ENCODE measurements around the gene KCNMB2. TPM values are rescaled to one million over a fixed set of nuclear protein-coding genes. Genes with fewer than 3 reads are reported as not detected.

The KCNMB2 gene
- polyA plus RNA-seq, 3 donors: not detected

DNA sequence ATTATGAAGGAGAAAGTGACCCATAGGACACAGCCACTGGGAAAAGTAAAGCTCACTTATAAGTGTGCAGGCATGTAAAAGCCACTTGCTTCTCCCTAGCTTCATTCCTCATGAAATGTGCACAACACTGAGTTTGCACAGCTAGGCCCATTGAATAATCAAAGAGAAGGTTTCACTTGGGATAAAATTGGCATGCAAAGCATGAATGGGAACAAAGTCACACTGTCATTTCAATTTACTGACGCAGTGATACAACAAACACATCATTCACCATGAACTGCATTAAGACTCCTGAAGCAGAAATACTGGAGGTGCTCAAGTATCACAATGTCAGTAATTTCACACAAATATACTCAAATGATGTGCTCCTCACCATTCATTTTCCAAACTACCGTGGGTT is 61.1 kb downstream of the KCNMB2 start:
- Histone ChIP-seq H3K79me2 (ENCODE audit: insufficient read depth, low read length) (no peaks in the 10 kb centered on the region), H3K27me3 (ENCODE audit: control insufficient read depth in 2 of 2, insufficient read depth in 2 of 2, low read length in 2 of 2) (no peaks in the 10 kb centered on the region), H3K9ac (ENCODE audit: insufficient read depth, low read length, poor library complexity, severe bottlenecking) (no peak overlapping the region), H2AFZ (ENCODE audit: insufficient read depth, low read depth, low read length, poor library complexity, severe bottlenecking) (no peak overlapping the region), H3K36me3 (replicated peaks in 1 of 2; ENCODE audit: control insufficient read depth in 1 of 2, insufficient read depth in 2 of 2, low read length in 2 of 2) (no peaks in the 10 kb centered on the region), H4K20me1 (ENCODE audit: insufficient read depth, low read length) (no peaks in the 10 kb centered on the region), H3K27ac (ENCODE audit: low read depth in 1 of 2, low read length in 2 of 2) (no peak overlapping the region), H3K4me2 (replicated peaks; ENCODE audit: extremely low read depth, low read length, poor library complexity, severe bottlenecking) (no peak overlapping the region), H3K4me3 (replicated peaks in 1 of 3; ENCODE audit: low read depth in 2 of 3, low read length in 3 of 3) (no peak overlapping the region), H3K9me3 (replicated peaks in 1 of 2; ENCODE audit: control insufficient read depth in 1 of 2, insufficient read depth in 1 of 2, low read length in 2 of 2) (peaks cover 3 to 4% of the 10 kb centered on the region in 2 donors), H3K4me1 (ENCODE audit: control insufficient read depth in 1 of 2, insufficient read depth in 2 of 2, low read length in 2 of 2) (no peaks in the 10 kb centered on the region)
- Mint-ChIP-seq H3K36me3 (no peaks in the 10 kb centered on the region), H3K27ac (no peak overlapping the region), H3K4me3 (no peak overlapping the region), H3K9me3 (peaks cover 0 to 7% (median 5%) of the 10 kb centered on the region in 7 donors), H3K4me1 (no peaks in the 10 kb centered on the region), H3K27me3 (ENCODE audit: low read depth in 3 of 3) (peaks cover 0 to 2% (median 0%) of the 10 kb centered on the region in 3 donors)
- DNase-seq: no peak
- TF ChIP-seq, protein P1, sequence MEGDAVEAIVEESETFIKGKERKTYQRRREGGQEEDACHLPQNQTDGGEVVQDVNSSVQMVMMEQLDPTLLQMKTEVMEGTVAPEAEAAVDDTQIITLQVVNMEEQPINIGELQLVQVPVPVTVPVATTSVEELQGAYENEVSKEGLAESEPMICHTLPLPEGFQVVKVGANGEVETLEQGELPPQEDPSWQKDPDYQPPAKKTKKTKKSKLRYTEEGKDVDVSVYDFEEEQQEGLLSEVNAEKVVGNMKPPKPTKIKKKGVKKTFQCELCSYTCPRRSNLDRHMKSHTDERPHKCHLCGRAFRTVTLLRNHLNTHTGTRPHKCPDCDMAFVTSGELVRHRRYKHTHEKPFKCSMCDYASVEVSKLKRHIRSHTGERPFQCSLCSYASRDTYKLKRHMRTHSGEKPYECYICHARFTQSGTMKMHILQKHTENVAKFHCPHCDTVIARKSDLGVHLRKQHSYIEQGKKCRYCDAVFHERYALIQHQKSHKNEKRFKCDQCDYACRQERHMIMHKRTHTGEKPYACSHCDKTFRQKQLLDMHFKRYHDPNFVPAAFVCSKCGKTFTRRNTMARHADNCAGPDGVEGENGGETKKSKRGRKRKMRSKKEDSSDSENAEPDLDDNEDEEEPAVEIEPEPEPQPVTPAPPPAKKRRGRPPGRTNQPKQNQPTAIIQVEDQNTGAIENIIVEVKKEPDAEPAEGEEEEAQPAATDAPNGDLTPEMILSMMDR (IDR thresholded peaks at IDR 0.05): no peak
- intact Hi-C loops (cut with micrococcal nuclease): no loop called here
- no CpG with 5 or more reads among the region's 2 CpGs for WGBS (ENCODE audit: insufficient coverage)

DNA sequence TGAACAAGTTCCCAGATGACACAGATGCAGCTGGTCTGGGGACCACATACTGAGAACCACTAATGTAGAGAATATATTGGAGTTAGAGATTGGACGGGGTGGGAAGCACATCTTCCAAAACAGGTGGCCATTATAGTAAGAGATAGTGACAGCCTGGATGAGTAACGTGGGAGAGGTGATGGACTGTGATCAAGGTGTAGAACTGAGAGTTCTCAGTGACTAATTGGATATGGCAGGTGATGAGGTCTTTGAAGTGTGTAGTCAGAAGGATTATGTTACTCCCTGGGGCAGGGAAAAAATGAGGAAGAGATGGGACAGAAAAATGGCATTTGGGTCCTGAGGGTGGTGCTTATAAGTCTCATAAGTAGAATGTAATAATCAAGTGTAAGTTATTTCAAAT is 66.6 kb downstream of the KCNMB2 start:
- intact Hi-C loops (cut with micrococcal nuclease): no loop called here
- Histone ChIP-seq H3K27me3 (ENCODE audit: control insufficient read depth in 2 of 2, insufficient read depth in 2 of 2, low read length in 2 of 2) (no peaks in the 10 kb centered on the region), H4K20me1 (ENCODE audit: insufficient read depth, low read length) (no peaks in the 10 kb centered on the region), H3K36me3 (replicated peaks in 1 of 2; ENCODE audit: control insufficient read depth in 1 of 2, insufficient read depth in 2 of 2, low read length in 2 of 2) (no peaks in the 10 kb centered on the region), H3K4me2 (replicated peaks; ENCODE audit: extremely low read depth, low read length, poor library complexity, severe bottlenecking) (no peak overlapping the region), H3K79me2 (ENCODE audit: insufficient read depth, low read length) (no peaks in the 10 kb centered on the region), H3K9ac (ENCODE audit: insufficient read depth, low read length, poor library complexity, severe bottlenecking) (no peak overlapping the region), H2AFZ (ENCODE audit: insufficient read depth, low read depth, low read length, poor library complexity, severe bottlenecking) (no peak overlapping the region), H3K27ac (ENCODE audit: low read depth in 1 of 2, low read length in 2 of 2) (no peak overlapping the region), H3K4me1 (ENCODE audit: control insufficient read depth in 1 of 2, insufficient read depth in 2 of 2, low read length in 2 of 2) (no peaks in the 10 kb centered on the region), H3K4me3 (replicated peaks in 1 of 3; ENCODE audit: low read depth in 2 of 3, low read length in 3 of 3) (no peak overlapping the region), H3K9me3 (replicated peaks in 1 of 2; ENCODE audit: control insufficient read depth in 1 of 2, insufficient read depth in 1 of 2, low read length in 2 of 2) (peaks cover 3 to 4% of the 10 kb centered on the region in 2 donors)
- Mint-ChIP-seq H3K9me3 (peaks cover 0 to 9% (median 4%) of the 10 kb centered on the region in 7 donors), H3K4me1 (no peaks in the 10 kb centered on the region), H3K27ac (no peak overlapping the region), H3K27me3 (ENCODE audit: low read depth in 3 of 3) (peaks cover 0 to 4% (median 0%) of the 10 kb centered on the region in 3 donors), H3K36me3 (no peaks in the 10 kb centered on the region), H3K4me3 (no peak overlapping the region)
- no peak for DNase-seq
- TF ChIP-seq, protein P1 (IDR thresholded peaks at IDR 0.05): no peak
- WGBS (ENCODE audit: insufficient coverage): 90% methylated on average over 1 of the region's 2 CpGs
